HL-60 (cell line): ENCODE data around the gene RTP2.

Experiments used
- DNase-seq, 2 experiments: peaks; one replicate each; pipeline ENCODE4 v3.0.0-alpha.2; 2010 to 2020; ENCODE audit warnings: low read depth in 1 of 2, low spot score in 1 of 2
- H3K27ac ChIP-seq: fragments of 250-450 bp; sonication (Bioruptor Pico); replicated peaks from 2 replicates; pipeline ENCODE4 v1.5.1; 2020; ENCODE audit warnings: mild to moderate bottlenecking, moderate library complexity
- H3K27me3 ChIP-seq: fragments of 250-450 bp; sonication (Bioruptor Pico); 2 replicates; pipeline ENCODE4 v1.5.1; 2021; ENCODE audit warnings: mild to moderate bottlenecking, moderate library complexity; ENCODE audit not compliant: insufficient read depth, poor library complexity, severe bottlenecking
- H3K4me3 ChIP-seq: replicated peaks from 2 replicates; pipeline ENCODE4 v1.5.1; 2011; ENCODE audit warnings: mild to moderate bottlenecking, control low read depth, low read length; ENCODE audit not compliant: insufficient read depth
- GABPA ChIP-seq: IDR thresholded peaks from 2 replicates; pipeline ENCODE4 v1.6.1; 2012; ENCODE audit warnings: low read depth
- POLR2AphosphoS5 ChIP-seq: IDR thresholded peaks from 2 replicates; pipeline ENCODE4 v1.6.1; 2012; ENCODE audit warnings: low read depth
- SPI1 ChIP-seq: IDR thresholded peaks from 2 replicates; pipeline ENCODE4 v1.6.1; 2012; ENCODE audit warnings: low read depth, mild to moderate bottlenecking, borderline replicate concordance
- TF ChIP-seq, protein P1 (sequence below): IDR thresholded peaks from one replicate; pipeline ENCODE4 v1.5.1; 2011; ENCODE audit warnings: low read length, control low read depth, inconsistent platforms; ENCODE audit not compliant: insufficient read depth
- TF ChIP-seq, protein P2 (sequence below): IDR thresholded peaks from 2 replicates; pipeline ENCODE4 v1.6.1; 2012; ENCODE audit warnings: low read depth; ENCODE audit not compliant: insufficient replicate concordance

RTP2 gene

DNA sequence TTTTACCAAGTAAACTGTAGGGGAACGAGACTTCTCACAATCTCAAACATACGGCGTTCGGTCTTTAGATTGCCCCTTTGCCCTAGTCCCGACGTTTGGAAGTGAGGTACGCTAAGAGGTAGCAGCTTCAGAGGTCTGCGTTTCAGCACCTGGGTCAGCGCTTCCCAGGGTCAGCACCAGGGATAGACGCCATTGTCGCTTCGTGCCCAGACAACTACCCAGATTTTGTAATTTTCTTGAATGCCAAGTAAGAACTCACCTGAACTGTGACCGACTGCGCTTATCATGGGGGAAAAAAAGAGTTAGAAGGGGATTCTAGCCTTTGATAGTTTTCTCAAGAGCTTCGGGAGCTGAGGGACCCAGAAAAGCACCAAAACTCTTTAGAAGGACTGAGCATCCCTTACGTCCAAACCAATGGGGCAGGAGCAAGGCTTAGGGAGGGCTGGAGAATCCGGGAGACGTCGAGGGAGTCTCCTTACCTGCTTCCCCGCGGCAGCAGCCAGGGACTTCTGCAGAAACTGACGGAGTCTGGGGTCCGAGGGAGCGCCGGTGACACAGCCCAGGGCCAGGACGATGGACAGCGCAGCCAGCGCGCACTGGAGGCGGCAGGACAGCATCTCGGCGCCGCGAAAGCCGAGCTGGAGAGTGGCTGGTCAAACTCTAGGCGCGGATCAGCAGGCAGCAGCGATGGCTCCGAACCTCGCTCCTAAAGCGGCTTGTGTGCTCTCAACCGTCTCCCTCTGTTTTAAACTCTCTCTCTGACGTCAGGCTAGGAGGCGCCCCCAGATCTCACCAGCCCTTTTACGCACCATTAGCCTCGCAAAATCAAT, 32.5 kb downstream of the RTP2 start, which contains the start of gene SST:
Gene SST, minus strand, starts transcription at position 720 of the 830 bp plus-strand sequence. Its CDS starts 103 bp downstream, at position 617.
- TF ChIP-seq, protein P1, sequence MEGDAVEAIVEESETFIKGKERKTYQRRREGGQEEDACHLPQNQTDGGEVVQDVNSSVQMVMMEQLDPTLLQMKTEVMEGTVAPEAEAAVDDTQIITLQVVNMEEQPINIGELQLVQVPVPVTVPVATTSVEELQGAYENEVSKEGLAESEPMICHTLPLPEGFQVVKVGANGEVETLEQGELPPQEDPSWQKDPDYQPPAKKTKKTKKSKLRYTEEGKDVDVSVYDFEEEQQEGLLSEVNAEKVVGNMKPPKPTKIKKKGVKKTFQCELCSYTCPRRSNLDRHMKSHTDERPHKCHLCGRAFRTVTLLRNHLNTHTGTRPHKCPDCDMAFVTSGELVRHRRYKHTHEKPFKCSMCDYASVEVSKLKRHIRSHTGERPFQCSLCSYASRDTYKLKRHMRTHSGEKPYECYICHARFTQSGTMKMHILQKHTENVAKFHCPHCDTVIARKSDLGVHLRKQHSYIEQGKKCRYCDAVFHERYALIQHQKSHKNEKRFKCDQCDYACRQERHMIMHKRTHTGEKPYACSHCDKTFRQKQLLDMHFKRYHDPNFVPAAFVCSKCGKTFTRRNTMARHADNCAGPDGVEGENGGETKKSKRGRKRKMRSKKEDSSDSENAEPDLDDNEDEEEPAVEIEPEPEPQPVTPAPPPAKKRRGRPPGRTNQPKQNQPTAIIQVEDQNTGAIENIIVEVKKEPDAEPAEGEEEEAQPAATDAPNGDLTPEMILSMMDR = no peak
- TF ChIP-seq, protein P2, sequence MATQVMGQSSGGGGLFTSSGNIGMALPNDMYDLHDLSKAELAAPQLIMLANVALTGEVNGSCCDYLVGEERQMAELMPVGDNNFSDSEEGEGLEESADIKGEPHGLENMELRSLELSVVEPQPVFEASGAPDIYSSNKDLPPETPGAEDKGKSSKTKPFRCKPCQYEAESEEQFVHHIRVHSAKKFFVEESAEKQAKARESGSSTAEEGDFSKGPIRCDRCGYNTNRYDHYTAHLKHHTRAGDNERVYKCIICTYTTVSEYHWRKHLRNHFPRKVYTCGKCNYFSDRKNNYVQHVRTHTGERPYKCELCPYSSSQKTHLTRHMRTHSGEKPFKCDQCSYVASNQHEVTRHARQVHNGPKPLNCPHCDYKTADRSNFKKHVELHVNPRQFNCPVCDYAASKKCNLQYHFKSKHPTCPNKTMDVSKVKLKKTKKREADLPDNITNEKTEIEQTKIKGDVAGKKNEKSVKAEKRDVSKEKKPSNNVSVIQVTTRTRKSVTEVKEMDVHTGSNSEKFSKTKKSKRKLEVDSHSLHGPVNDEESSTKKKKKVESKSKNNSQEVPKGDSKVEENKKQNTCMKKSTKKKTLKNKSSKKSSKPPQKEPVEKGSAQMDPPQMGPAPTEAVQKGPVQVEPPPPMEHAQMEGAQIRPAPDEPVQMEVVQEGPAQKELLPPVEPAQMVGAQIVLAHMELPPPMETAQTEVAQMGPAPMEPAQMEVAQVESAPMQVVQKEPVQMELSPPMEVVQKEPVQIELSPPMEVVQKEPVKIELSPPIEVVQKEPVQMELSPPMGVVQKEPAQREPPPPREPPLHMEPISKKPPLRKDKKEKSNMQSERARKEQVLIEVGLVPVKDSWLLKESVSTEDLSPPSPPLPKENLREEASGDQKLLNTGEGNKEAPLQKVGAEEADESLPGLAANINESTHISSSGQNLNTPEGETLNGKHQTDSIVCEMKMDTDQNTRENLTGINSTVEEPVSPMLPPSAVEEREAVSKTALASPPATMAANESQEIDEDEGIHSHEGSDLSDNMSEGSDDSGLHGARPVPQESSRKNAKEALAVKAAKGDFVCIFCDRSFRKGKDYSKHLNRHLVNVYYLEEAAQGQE = peak; percentile 98
- Histone ChIP-seq H3K27ac (no peak within 1 kb of the TSS), H3K27me3 (peaks cover 7% of the 10 kb centered on the region), H3K4me3 (no peak within 1 kb of the TSS)
- peak in 1 of 2 experiments; percentile 9 for DNase-seq

DNA sequence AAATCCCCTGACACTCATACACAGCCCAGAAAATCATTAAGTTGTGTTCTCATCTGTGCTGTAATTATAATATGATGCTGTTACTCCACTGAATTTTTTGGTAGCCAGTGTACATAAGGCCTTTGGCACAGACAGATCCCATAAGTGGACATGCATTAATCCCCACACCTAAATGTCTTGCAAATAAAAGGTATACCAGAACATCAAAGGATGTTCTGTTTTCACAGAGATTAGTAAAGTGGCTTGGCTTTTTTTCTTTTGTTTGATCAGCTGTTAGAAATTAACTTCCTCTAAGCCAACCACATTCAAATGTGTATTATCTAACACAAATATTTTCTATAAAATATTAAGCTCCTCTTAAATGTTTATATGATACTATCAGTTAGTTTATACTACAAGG, 34.8 kb downstream of the RTP2 start:
- Histone ChIP-seq H3K27ac (no peak overlapping the region), H3K27me3 (peaks cover 7% of the 10 kb centered on the region), H3K4me3 (no peak overlapping the region)
- TF ChIP-seq SPI1 = no peak
- TF ChIP-seq, protein P2 = no peak
- TF ChIP-seq, protein P1 = no peak
- no peak for TF ChIP-seq GABPA
- TF ChIP-seq POLR2AphosphoS5 = no peak
- DNase-seq = no peak

DNA sequence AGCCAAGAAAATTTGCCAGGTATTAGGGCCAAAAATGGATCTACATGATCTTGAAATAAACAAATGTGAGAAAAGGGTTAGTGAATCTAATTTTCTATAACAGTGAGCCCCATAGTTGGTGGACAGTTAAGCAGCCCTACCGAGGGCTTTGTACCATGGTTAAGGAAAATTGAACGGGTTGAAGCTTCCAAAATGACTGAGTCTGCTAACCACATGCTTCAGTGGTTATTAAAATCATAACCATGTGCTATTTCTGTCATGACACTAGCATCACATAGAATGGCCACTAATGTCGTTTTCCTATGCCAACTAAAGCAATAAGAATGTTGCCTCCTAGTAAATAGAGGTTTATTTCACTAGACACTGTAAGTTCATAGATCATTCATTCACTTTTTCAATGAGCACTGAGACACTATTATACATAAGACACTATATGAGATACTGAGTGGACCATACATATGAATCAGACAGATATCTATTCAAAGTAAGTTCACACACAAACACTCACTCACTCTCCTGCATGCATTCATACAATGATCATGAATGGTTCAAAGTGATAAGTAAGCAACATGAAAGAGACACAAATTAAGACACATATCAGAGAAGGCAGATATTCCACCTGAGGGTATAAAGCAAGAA, 36.5 kb downstream of the RTP2 start:
- no peak overlapping the region for H3K27ac ChIP-seq
- DNase-seq = no peak
- H3K4me3 ChIP-seq = no peak overlapping the region
- TF ChIP-seq POLR2AphosphoS5 = no peak
- TF ChIP-seq, protein P1 = no peak
- TF ChIP-seq GABPA = no peak
- no peak for TF ChIP-seq SPI1
- TF ChIP-seq, protein P2 = no peak
- peaks cover 4% of the 10 kb centered on the region for H3K27me3 ChIP-seq
